ENCODE results near the gene CDKN2A. TPM values are rescaled to one million over a fixed set of nuclear protein-coding genes. Genes with fewer than 3 reads are reported as not detected.

Gene CDKN2A
- total and polyA plus RNA-seq, 4 donors, result 0.23 to 0.76 (median 0.43) TPM

DNA sequence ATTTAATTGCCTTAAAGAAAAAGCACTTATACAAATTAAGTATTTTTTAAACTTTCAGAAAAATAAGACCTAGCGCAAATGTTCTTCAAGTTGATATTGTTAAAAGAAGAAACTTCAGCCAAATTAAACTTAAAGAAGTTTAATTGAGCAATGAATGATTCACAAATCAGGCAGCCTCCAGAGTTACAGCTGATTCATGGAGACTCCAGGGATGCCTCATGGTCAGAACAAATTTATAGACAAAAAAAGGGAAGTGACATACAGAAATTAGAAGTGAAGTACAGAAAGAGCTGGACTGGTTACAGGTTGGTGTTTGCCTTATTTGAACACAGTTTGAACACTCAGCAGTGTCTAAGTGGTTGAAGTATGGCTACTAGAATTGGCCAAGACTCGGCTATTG lies 60.3 kb downstream of the CDKN2A start:
- TF ChIP-seq TAF1 (conservative IDR thresholded peaks at IDR 0.05) (no peak), NR2F2 (IDR thresholded peaks at IDR 0.05) (no peak)
- WGBS, result 97% methylated on average over 2 of the region's 2 CpGs
- H3K27ac ChIP-seq (ENCODE audit: low read depth in 1 of 2, low read length in 2 of 2), result no peak overlapping the region

DNA sequence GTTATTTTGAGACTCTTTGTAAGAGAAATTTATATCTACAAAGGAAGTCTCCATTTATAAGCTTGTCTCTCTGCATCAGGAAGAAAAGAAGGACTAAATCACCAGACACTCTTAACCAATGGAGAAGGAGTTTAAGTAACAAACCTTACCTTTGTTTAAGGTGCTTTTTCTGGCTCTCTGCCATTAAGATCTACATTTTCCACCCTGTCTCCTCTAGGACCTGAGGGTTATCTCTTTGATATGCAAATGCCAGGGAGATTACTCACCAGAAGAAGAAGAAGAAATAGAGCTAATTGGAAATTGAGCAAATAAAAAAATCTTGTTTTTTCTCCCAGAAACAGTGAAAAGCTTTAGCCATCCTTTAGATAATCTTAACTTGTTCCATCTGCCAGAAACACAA lies 60.9 kb downstream of the CDKN2A start:
- Histone ChIP-seq H3K4me1 (ENCODE audit: control insufficient read depth in 4 of 4, insufficient read depth in 4 of 4, low read length in 3 of 4) (no peaks in the 10 kb centered on the region), H3K27me3 (ENCODE audit: control insufficient read depth in 4 of 4, insufficient read depth in 4 of 4, low read length in 3 of 4) (no peaks in the 10 kb centered on the region), H3K36me3 (ENCODE audit: control insufficient read depth in 4 of 4, insufficient read depth in 3 of 4, low read depth in 1 of 4, low read length in 3 of 4) (peaks cover 0 to 6% (median 0%) of the 10 kb centered on the region in 4 donors), H3K9me3 (ENCODE audit: control insufficient read depth in 4 of 4, low read length in 3 of 4) (no peaks in the 10 kb centered on the region), H3K4me3 (ENCODE audit: low read depth in 1 of 3, low read length in 3 of 3) (no peak overlapping the region), H3K27ac (ENCODE audit: low read depth in 1 of 2, low read length in 2 of 2) (no peak overlapping the region), H3K9ac (ENCODE audit: low read depth in 1 of 2, low read length in 2 of 2) (no peak overlapping the region)
- no peak for DNase-seq (ENCODE audit: low spot score)
- TF ChIP-seq, protein P1, sequence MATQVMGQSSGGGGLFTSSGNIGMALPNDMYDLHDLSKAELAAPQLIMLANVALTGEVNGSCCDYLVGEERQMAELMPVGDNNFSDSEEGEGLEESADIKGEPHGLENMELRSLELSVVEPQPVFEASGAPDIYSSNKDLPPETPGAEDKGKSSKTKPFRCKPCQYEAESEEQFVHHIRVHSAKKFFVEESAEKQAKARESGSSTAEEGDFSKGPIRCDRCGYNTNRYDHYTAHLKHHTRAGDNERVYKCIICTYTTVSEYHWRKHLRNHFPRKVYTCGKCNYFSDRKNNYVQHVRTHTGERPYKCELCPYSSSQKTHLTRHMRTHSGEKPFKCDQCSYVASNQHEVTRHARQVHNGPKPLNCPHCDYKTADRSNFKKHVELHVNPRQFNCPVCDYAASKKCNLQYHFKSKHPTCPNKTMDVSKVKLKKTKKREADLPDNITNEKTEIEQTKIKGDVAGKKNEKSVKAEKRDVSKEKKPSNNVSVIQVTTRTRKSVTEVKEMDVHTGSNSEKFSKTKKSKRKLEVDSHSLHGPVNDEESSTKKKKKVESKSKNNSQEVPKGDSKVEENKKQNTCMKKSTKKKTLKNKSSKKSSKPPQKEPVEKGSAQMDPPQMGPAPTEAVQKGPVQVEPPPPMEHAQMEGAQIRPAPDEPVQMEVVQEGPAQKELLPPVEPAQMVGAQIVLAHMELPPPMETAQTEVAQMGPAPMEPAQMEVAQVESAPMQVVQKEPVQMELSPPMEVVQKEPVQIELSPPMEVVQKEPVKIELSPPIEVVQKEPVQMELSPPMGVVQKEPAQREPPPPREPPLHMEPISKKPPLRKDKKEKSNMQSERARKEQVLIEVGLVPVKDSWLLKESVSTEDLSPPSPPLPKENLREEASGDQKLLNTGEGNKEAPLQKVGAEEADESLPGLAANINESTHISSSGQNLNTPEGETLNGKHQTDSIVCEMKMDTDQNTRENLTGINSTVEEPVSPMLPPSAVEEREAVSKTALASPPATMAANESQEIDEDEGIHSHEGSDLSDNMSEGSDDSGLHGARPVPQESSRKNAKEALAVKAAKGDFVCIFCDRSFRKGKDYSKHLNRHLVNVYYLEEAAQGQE (IDR thresholded peaks at IDR 0.05), result no peak
- TF ChIP-seq, protein P2, sequence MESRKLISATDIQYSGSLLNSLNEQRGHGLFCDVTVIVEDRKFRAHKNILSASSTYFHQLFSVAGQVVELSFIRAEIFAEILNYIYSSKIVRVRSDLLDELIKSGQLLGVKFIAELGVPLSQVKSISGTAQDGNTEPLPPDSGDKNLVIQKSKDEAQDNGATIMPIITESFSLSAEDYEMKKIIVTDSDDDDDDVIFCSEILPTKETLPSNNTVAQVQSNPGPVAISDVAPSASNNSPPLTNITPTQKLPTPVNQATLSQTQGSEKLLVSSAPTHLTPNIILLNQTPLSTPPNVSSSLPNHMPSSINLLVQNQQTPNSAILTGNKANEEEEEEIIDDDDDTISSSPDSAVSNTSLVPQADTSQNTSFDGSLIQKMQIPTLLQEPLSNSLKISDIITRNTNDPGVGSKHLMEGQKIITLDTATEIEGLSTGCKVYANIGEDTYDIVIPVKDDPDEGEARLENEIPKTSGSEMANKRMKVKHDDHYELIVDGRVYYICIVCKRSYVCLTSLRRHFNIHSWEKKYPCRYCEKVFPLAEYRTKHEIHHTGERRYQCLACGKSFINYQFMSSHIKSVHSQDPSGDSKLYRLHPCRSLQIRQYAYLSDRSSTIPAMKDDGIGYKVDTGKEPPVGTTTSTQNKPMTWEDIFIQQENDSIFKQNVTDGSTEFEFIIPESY (IDR thresholded peaks at IDR 0.05), result no peak
- no peak for TF ChIP-seq JUND (IDR thresholded peaks at IDR 0.05)
- TF ChIP-seq SP1 (IDR thresholded peaks at IDR 0.05), result no peak
- no peak for TF ChIP-seq NR2F2 (IDR thresholded peaks at IDR 0.05)
- no peak for TF ChIP-seq FOXA1 (IDR thresholded peaks at IDR 0.05)
- TF ChIP-seq FOXA2 (IDR thresholded peaks at IDR 0.05), result no peak
- TF ChIP-seq, protein P3, sequence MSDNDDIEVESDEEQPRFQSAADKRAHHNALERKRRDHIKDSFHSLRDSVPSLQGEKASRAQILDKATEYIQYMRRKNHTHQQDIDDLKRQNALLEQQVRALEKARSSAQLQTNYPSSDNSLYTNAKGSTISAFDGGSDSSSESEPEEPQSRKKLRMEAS (IDR thresholded peaks at IDR 0.05), result no peak
- no peak for TF ChIP-seq RAD21 (IDR thresholded peaks at IDR 0.05)
- TF ChIP-seq TAF1 (conservative IDR thresholded peaks at IDR 0.05), result no peak
- TF ChIP-seq YY1 (IDR thresholded peaks at IDR 0.05), result no peak
- TF ChIP-seq EGR1 (IDR thresholded peaks at IDR 0.05; ENCODE audit: low read depth in 2 of 2), result no peak

More for the DNA sequence above, 60.3 kb downstream of the CDKN2A start:
- H3K27me3 ChIP-seq (ENCODE audit: control insufficient read depth in 4 of 4, insufficient read depth in 4 of 4, low read length in 3 of 4), result no peaks in the 10 kb centered on the region
- no peak for DNase-seq (ENCODE audit: low spot score)
- H3K4me3 ChIP-seq (ENCODE audit: low read depth in 1 of 3, low read length in 3 of 3), result no peak overlapping the region
- no peak overlapping the region for H3K9ac ChIP-seq (ENCODE audit: low read depth in 1 of 2, low read length in 2 of 2)
- no peaks in the 10 kb centered on the region for H3K9me3 ChIP-seq (ENCODE audit: control insufficient read depth in 4 of 4, low read length in 3 of 4)
- peaks cover 0 to 6% (median 0%) of the 10 kb centered on the region in 4 donors for H3K36me3 ChIP-seq (ENCODE audit: control insufficient read depth in 4 of 4, insufficient read depth in 3 of 4, low read depth in 1 of 4, low read length in 3 of 4)
- H3K4me1 ChIP-seq (ENCODE audit: control insufficient read depth in 4 of 4, insufficient read depth in 4 of 4, low read length in 3 of 4), result no peaks in the 10 kb centered on the region

DNA sequence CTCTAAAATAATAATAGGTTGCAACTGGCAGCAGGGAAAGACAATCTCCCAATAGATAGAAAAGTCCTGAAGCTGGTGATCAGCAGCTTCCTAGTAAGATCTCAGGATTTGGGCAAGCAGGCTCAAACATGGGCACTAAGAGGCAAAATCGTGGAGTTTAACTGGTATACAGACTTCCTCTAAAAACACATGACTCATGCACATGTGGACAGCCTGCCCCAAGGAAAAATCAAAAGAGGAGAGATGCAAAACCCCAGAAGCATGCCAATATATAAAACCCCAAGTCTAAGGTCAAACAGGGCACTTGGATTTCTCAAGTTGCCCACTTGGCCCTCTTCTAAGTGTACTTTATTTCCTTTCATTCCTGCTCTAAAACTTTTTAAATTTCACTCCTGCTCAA lies 62.8 kb downstream of the CDKN2A start:
- no peak overlapping the region for H3K27ac ChIP-seq (ENCODE audit: low read depth in 1 of 2, low read length in 2 of 2)
- no peak overlapping the region for H3K4me3 ChIP-seq (ENCODE audit: low read depth in 1 of 3, low read length in 3 of 3)
- H3K9me3 ChIP-seq (ENCODE audit: control insufficient read depth in 4 of 4, low read length in 3 of 4), result no peaks in the 10 kb centered on the region
- H3K4me1 ChIP-seq (ENCODE audit: control insufficient read depth in 4 of 4, insufficient read depth in 4 of 4, low read length in 3 of 4), result no peaks in the 10 kb centered on the region
- 78% methylated on average over 1 of the region's 1 CpG for WGBS
- DNase-seq (ENCODE audit: low spot score), result no peak
- H3K27me3 ChIP-seq (ENCODE audit: control insufficient read depth in 4 of 4, insufficient read depth in 4 of 4, low read length in 3 of 4), result no peaks in the 10 kb centered on the region
- peaks cover 0 to 6% (median 0%) of the 10 kb centered on the region in 4 donors for H3K36me3 ChIP-seq (ENCODE audit: control insufficient read depth in 4 of 4, insufficient read depth in 3 of 4, low read depth in 1 of 4, low read length in 3 of 4)
- no peak overlapping the region for H3K9ac ChIP-seq (ENCODE audit: low read depth in 1 of 2, low read length in 2 of 2)
- TF ChIP-seq FOXA2 (IDR thresholded peaks at IDR 0.05), result no peak
- TF ChIP-seq NR2F2 (IDR thresholded peaks at IDR 0.05), result no peak
- TF ChIP-seq, protein P2 (IDR thresholded peaks at IDR 0.05), result no peak
- TF ChIP-seq, protein P3 (IDR thresholded peaks at IDR 0.05), result no peak
- no peak for TF ChIP-seq JUND (IDR thresholded peaks at IDR 0.05)
- TF ChIP-seq RXRA (IDR thresholded peaks at IDR 0.05), result no peak
- no peak for TF ChIP-seq HNF4G (IDR thresholded peaks at IDR 0.05)
- TF ChIP-seq RAD21 (IDR thresholded peaks at IDR 0.05), result no peak
- TF ChIP-seq, protein P4, sequence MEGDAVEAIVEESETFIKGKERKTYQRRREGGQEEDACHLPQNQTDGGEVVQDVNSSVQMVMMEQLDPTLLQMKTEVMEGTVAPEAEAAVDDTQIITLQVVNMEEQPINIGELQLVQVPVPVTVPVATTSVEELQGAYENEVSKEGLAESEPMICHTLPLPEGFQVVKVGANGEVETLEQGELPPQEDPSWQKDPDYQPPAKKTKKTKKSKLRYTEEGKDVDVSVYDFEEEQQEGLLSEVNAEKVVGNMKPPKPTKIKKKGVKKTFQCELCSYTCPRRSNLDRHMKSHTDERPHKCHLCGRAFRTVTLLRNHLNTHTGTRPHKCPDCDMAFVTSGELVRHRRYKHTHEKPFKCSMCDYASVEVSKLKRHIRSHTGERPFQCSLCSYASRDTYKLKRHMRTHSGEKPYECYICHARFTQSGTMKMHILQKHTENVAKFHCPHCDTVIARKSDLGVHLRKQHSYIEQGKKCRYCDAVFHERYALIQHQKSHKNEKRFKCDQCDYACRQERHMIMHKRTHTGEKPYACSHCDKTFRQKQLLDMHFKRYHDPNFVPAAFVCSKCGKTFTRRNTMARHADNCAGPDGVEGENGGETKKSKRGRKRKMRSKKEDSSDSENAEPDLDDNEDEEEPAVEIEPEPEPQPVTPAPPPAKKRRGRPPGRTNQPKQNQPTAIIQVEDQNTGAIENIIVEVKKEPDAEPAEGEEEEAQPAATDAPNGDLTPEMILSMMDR (IDR thresholded peaks at IDR 0.05; ENCODE audit: low read depth, low read length, missing input control), result no peak
- no peak for TF ChIP-seq EGR1 (IDR thresholded peaks at IDR 0.05; ENCODE audit: low read depth in 2 of 2)
- TF ChIP-seq SP1 (IDR thresholded peaks at IDR 0.05), result no peak
- TF ChIP-seq YY1 (IDR thresholded peaks at IDR 0.05), result no peak
- no peak for TF ChIP-seq GABPA (IDR thresholded peaks at IDR 0.05 in 1 of 2, conservative IDR thresholded peaks at IDR 0.05 in 1 of 2)
